ENCODE data around the gene TSC2.
"Not testable (repeated sequence)": the region's sequence is repeated elsewhere in the genome, so short reads cannot be mapped to it uniquely, and the experiment has no call there.

The TSC2 gene

GRCh38 chr16:2007081-2007836 lies 40.5 kb upstream of the TSC2 start:
- no peak for TF ChIP-seq CTCF (conservative IDR thresholded peaks at IDR 0.05; ENCODE audit: low read depth, low read length)
- no peak for DNase-seq (ENCODE audit: low read depth)
- no peak overlapping the region for H3K4me3 ChIP-seq (ENCODE audit: low read length)

DNA sequence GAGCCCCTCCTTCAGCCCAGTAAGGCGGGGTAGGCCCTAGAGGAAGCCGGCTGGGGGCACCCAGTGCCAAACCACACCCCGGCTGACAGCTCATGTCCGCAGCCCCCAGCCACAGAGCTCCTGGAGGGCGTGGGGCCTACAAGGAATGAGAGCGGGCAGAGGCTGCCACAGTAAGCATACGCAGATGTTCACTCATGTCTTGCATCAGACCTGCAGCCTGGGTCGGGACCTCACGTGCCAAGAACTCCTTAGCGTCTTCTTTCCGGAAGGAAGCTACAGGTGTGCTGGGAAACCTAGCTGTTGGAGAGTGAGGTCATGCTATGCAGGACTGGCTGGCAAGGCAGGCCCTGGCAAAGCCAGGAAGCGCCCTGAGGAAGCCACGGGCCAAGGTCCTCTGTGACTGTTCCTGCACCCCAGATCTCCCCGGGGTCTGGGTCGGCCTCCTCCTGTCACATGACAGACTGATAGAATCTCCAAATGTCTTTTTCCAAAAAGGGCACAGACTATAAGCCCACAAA lies 39.7 kb upstream of the TSC2 start:
- peak overlapping the region; percentile 76 for H3K4me3 ChIP-seq (ENCODE audit: low read length)
- no peak for DNase-seq (ENCODE audit: low read depth)
- no peak for TF ChIP-seq CTCF (conservative IDR thresholded peaks at IDR 0.05; ENCODE audit: low read depth, low read length)

GRCh38 chr16:2008631-2009163 lies 39.1 kb upstream of the TSC2 start:
- DNase-seq (ENCODE audit: low read depth), result no peak
- peak overlapping the region; percentile 76 for H3K4me3 ChIP-seq (ENCODE audit: low read length)
- no peak for TF ChIP-seq CTCF (conservative IDR thresholded peaks at IDR 0.05; ENCODE audit: low read depth, low read length)

- peak overlapping the region; percentile 76 for H3K4me3 ChIP-seq (ENCODE audit: low read length)
- TF ChIP-seq CTCF (conservative IDR thresholded peaks at IDR 0.05; ENCODE audit: low read depth, low read length), result no peak
- DNase-seq (ENCODE audit: low read depth), result no peak
Measured at GRCh38 chr16:2009164-2009711, 38.5 kb upstream of the TSC2 start.

- no peak for DNase-seq (ENCODE audit: low read depth)
- peak within 1 kb of the TSS; percentile 76 for H3K4me3 ChIP-seq (ENCODE audit: low read length)
- TF ChIP-seq CTCF (conservative IDR thresholded peaks at IDR 0.05; ENCODE audit: low read depth, low read length), result no peak
Measured at GRCh38 chr16:2009791-2010510, 37.8 kb upstream of the TSC2 start, which contains the start of gene ZNF598. ZNF598 (minus strand) TSS chr16:2009821.

GRCh38 chr16:2011726-2012125 lies 36.1 kb upstream of the TSC2 start:
- DNase-seq (ENCODE audit: low read depth); H3K4me3 ChIP-seq (ENCODE audit: low read length): not testable (repeated sequence)

DNA sequence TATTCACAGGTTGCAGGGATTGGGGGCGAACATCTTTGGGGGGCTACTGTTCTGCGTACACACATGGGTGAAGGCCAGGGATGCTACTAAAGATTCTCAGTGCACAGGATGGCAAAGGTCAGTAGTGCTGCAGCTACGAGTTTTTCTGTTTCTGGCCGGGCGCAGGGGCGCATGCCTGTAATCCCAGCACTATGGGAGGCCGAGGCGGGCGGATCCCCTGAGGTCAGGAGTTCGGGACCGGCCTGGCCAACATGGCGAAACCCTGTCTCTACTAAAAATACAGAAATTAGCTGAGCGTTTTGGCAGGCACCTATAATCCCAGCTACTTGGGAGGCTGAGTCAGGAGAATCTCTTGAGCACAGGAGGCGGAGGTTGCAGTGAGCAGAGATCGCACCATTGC lies 34.3 kb upstream of the TSC2 start:
- no peak for DNase-seq (ENCODE audit: low read depth)
- TF ChIP-seq CTCF (conservative IDR thresholded peaks at IDR 0.05; ENCODE audit: low read depth, low read length), result no peak
- H3K4me3 ChIP-seq (ENCODE audit: low read length), result no peak overlapping the region

Measured in retinal pigment epithelial cell (primary cell).